GM13977 (cell line): ENCODE measurements around the gene SYNPO2.

Experiments used
- DNase-seq: peaks from one replicate; pipeline ENCODE4 v3.0.0; 2012; ENCODE audit warnings: low spot score
- in situ Hi-C: fragments of 300-500 bp; cut with MboI; formaldehyde crosslinking; loops from one replicate; pipeline ENCODE4 v1.12.0; 2022; ENCODE audit warnings: low sequenced_read_pairs, low pct_unique_long_range_greater_than_20kb, mixed read lengths, inconsistent platforms; ENCODE audit not compliant: unreplicated experiment
- TF ChIP-seq, protein P1 (sequence below): IDR thresholded peaks from 2 replicates; pipeline ENCODE4 v1.5.1; 2012; ENCODE audit warnings: mild to moderate bottlenecking, control low read depth; ENCODE audit not compliant: insufficient read depth; ENCODE audit errors: extremely low read depth, missing control alignments

The SYNPO2 gene

DNA sequence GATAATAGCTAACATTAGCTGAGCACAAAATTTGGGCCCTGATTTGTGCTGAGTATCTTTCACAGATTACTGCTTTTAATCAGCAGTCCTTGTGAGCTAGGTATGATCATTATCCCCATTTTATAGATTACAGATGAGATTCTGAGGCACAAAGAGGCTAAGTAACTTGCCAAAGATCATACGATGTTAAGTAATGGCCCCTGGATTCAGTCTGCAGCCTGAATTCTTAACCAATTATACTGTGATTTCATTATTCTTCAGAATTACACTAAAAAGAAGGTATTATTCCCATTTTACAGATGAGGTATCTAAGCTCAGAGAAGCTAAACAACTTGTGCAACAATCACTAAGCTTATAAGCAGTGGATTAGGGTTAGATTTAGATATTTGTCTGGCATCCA is 149.1 kb downstream of the SYNPO2 start:
- DNase-seq: no peak
- TF ChIP-seq, protein P1, sequence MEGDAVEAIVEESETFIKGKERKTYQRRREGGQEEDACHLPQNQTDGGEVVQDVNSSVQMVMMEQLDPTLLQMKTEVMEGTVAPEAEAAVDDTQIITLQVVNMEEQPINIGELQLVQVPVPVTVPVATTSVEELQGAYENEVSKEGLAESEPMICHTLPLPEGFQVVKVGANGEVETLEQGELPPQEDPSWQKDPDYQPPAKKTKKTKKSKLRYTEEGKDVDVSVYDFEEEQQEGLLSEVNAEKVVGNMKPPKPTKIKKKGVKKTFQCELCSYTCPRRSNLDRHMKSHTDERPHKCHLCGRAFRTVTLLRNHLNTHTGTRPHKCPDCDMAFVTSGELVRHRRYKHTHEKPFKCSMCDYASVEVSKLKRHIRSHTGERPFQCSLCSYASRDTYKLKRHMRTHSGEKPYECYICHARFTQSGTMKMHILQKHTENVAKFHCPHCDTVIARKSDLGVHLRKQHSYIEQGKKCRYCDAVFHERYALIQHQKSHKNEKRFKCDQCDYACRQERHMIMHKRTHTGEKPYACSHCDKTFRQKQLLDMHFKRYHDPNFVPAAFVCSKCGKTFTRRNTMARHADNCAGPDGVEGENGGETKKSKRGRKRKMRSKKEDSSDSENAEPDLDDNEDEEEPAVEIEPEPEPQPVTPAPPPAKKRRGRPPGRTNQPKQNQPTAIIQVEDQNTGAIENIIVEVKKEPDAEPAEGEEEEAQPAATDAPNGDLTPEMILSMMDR: no peak
- in situ Hi-C loops: no loop called here

DNA sequence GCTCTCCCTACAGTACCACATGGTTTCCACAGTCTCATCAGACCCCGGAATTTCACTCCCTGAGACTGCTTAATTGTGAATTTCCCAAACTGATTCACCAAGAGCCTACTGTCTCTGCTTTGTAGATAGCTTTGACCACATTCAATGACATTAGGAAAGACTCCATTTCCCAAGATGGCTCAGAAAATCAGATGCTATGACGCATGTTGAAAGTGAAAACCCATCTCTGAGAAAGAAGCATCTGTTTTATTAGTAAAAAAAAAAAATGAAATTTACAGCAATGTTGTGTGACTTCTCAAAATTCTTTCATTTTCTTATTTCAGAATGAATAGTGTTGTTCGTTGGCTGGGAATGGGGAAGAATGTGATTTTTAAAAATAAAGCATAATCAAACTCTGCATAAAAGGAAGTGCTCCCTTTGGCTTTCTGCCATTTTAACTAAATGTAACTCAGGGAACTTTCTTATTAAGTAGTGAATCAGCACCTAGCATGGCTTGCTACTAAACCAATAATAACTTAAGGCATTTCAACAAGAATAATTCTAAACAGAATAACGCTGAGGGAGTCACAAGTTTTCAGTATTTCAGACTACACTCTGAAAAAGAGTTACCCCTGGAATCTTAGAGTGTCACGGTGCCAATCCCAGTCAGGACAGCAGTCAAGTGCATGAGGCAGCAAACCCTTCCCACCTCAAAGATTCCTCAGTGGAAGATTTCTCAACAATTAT is 149.6 kb downstream of the SYNPO2 start:
- in situ Hi-C loops: no loop called here
- DNase-seq: no peak
- TF ChIP-seq, protein P1: no peak

DNA sequence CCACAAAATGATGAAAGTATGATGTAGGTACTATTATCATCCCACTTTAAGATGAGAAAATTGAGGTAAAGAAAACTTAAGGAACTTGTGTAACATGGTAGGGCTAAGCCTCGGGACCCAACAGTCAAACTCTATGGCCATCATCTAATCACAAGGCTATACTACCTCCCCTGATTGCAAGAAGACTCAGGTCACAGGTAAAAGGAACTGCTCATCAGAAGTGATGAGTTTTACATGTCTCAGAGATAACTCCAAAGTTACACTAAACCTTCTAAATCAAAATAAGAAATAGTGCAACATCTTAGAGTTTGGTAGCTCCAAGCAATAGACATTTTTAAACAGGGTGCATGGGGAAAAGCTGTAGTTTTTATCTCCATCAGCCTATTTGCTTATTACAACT is 150.5 kb downstream of the SYNPO2 start:
- TF ChIP-seq, protein P1: no peak
- in situ Hi-C loops: no loop called here
- DNase-seq: no peak

DNA sequence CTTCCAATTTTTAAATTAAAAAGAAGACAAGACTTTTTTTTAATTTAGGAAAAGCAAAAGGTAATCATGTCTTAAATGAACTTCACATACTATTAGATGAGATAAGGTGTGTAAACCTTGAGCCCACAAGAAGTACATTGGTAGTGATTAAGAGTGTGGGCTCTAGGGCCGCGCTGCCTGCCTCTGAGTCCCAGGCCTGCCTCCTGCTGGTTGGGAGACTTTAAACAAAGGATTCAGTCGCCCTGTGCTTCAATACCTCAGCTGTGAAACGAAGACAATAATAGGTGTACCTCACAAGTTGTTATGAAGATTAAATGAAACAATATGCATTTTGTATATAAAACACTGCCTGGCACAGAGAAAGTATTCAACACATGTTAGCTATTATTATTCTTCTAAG is 151.1 kb downstream of the SYNPO2 start:
- in situ Hi-C loops: loop anchor here (10.0 kb wide), 1 partner anchor 245 kb away; no protein-coding TSS in a partner anchor
- DNase-seq: no peak
- TF ChIP-seq, protein P1: no peak

DNA sequence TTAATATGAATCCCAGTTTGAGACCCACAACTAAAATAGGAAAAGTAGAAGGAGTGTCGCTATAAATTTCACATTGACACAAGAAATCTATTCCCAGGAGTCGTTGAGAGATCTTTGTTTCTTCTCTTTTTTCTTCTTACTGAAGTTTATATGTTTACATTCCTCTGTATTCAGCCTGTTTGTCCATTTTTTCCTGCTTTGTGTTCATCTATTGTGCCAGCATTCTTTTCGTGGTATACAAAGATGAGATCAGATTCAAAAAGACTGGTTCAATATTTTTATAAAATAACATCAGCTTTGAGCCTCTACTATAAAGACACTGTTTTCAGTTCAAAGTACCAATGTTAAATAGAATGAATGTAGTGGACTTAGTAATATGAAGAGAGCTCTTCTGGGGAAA is 151.6 kb downstream of the SYNPO2 start:
- in situ Hi-C loops: loop anchor here (10.0 kb wide), 1 partner anchor 245 kb away; no protein-coding TSS in a partner anchor

DNA sequence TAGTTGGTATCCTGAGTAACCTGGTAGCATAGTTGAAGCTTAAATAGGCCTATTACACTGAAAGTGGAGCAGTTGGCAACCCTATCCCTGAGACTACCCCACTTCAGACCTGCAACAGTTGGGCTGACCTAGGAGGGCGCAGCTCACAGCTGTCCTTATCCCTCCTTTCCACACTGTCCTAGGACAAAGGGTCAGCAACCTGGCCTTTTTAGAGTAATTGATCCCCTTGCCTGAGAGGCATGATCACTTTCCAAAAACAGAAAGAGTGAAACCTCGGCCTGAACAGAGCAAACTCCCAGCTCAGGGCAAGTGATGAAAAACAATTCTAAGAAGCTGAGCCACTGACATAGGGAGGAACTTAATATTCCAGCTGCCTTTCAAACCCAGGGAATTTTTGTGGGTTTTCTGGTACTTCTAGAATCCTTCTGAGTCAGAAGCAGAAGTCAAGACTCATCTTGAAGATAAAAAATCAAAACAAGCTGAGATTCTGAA is 152.1 kb downstream of the SYNPO2 start:
- in situ Hi-C loops: loop anchor here (10.0 kb wide), 1 partner anchor 244 kb away; no protein-coding TSS in a partner anchor
- no peak for DNase-seq

More for the DNA sequence above, 151.6 kb downstream of the SYNPO2 start:
- TF ChIP-seq, protein P1: no peak
- DNase-seq: no peak

More for the DNA sequence above, 152.1 kb downstream of the SYNPO2 start:
- TF ChIP-seq, protein P1: no peak
